PFSK-1 (cell line): ENCODE results near the gene WWC2.

Experiments used
- FOXP2 ChIP-seq: optimal IDR thresholded peaks from 2 replicates; pipeline ENCODE3; 2011; ENCODE audit warnings: borderline replicate concordance, control low read depth, inconsistent platforms; ENCODE audit not compliant: insufficient read depth; ENCODE audit errors: extremely low read length, extremely low read depth
- POLR2AphosphoS5 ChIP-seq: IDR thresholded peaks from 2 replicates; pipeline ENCODE4 v1.6.1; 2012; ENCODE audit warnings: low read depth, mild to moderate bottlenecking, control low read depth, low read length, moderate library complexity
- SIN3A ChIP-seq: IDR thresholded peaks from 2 replicates; pipeline ENCODE4 v1.6.1; 2012; ENCODE audit warnings: mild to moderate bottlenecking, low read length, moderate library complexity, borderline replicate concordance; ENCODE audit not compliant: insufficient read depth
- TAF1 ChIP-seq: IDR thresholded peaks from 2 replicates; pipeline ENCODE4 v1.6.1; 2012; ENCODE audit warnings: low read length, control low read depth, borderline replicate concordance; ENCODE audit not compliant: insufficient read depth
- TF ChIP-seq, protein P1 (sequence below), 2 experiments: IDR thresholded peaks; 2 replicates each; pipeline versions ENCODE4 v1.6.1 to v1.8.0; 2011 to 2012; ENCODE audit warnings: low read depth in 2 of 2, low read length in 2 of 2, control low read depth in 1 of 2, inconsistent platforms in 1 of 2, mild to moderate bottlenecking in 1 of 2, moderate library complexity in 1 of 2; ENCODE audit not compliant: insufficient read depth in 1 of 2

The WWC2 gene

DNA sequence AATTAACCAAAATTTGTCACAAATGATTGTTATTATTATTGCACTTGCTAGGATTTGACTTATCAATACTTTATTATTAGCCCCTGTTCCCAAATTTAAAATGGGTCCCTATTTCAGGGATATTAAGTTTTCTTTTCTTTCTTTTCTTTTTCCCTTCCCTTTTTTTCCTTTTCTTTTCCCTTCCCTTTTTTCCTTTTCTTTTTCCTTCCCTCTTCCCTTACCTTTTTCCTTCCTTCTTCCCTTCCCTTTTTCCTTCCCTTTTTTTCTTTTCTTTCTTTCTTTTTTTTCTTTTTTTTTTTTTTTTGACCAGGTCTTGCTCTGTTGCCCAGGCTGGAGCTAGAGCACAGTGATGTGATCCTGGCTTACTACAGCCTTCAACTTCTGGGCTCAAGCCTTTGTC lies 33.8 kb downstream of the WWC2 start:
- TF ChIP-seq, protein P1, sequence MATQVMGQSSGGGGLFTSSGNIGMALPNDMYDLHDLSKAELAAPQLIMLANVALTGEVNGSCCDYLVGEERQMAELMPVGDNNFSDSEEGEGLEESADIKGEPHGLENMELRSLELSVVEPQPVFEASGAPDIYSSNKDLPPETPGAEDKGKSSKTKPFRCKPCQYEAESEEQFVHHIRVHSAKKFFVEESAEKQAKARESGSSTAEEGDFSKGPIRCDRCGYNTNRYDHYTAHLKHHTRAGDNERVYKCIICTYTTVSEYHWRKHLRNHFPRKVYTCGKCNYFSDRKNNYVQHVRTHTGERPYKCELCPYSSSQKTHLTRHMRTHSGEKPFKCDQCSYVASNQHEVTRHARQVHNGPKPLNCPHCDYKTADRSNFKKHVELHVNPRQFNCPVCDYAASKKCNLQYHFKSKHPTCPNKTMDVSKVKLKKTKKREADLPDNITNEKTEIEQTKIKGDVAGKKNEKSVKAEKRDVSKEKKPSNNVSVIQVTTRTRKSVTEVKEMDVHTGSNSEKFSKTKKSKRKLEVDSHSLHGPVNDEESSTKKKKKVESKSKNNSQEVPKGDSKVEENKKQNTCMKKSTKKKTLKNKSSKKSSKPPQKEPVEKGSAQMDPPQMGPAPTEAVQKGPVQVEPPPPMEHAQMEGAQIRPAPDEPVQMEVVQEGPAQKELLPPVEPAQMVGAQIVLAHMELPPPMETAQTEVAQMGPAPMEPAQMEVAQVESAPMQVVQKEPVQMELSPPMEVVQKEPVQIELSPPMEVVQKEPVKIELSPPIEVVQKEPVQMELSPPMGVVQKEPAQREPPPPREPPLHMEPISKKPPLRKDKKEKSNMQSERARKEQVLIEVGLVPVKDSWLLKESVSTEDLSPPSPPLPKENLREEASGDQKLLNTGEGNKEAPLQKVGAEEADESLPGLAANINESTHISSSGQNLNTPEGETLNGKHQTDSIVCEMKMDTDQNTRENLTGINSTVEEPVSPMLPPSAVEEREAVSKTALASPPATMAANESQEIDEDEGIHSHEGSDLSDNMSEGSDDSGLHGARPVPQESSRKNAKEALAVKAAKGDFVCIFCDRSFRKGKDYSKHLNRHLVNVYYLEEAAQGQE (IDR thresholded peaks at IDR 0.05; ENCODE audit: insufficient read depth in 1 of 2, low read depth in 2 of 2, low read length in 2 of 2), result no peak
- TF ChIP-seq TAF1, result no peak
- no peak for TF ChIP-seq SIN3A
- no peak for TF ChIP-seq POLR2AphosphoS5
- TF ChIP-seq FOXP2, result no peak

DNA sequence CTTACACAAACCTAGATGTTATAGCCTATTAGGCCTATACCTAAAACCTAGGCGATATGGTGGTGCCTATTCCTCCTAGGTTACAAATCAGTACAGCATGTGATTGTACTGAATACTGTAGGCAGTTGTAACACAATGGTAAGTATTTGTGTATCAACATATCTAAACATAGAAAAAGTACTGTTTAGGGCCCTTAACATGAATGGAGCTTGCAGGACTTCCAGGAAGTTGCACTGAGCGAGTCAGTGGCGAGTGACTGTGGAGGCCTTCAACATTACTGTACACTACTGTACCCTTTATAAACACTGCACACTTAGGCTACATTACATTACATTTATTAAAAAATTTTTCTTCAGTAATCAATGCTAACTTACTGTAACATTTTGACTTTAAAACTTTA lies 37.8 kb downstream of the WWC2 start:
- TF ChIP-seq, protein P1 (IDR thresholded peaks at IDR 0.05; ENCODE audit: insufficient read depth in 1 of 2, low read depth in 2 of 2, low read length in 2 of 2), result no peak
- TF ChIP-seq POLR2AphosphoS5 (no peak), SIN3A (no peak), FOXP2 (no peak), TAF1 (no peak)

DNA sequence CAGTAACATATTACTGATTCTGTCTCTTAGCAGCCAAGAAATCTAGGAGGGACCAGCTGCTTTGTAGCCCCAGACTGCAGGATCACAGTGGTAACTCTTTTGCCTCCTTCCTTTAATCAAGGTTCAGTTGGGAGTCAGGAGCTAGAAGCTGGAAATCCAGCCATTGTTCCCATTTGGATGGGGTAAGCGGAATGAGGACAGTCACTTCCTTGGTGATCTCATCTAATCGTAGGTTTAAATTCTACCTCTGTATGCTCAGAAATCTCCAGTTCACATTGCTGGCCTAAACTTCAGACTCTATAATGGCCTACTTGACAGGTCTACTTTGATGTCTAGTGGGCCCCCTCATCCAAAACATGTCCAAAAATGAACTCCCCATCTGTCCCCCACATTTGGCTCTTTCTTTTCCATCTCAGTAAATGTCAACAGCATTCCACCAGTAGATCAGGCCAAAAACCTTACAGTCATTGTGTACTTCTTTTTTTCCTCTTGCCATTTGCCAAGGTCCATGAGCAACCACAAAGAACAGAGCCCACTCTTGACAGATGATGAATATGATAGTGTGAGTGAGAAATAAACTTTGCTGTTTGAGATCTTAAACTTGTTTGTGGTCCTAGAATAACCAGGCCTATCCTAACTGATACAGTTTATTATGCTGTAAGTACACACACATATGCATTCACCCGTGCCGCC lies 40.1 kb downstream of the WWC2 start:
- TF ChIP-seq, protein P1 (IDR thresholded peaks at IDR 0.05; ENCODE audit: insufficient read depth in 1 of 2, low read depth in 2 of 2, low read length in 2 of 2), result no peak
- TF ChIP-seq FOXP2 (no peak), POLR2AphosphoS5 (no peak), TAF1 (no peak), SIN3A (no peak)

DNA sequence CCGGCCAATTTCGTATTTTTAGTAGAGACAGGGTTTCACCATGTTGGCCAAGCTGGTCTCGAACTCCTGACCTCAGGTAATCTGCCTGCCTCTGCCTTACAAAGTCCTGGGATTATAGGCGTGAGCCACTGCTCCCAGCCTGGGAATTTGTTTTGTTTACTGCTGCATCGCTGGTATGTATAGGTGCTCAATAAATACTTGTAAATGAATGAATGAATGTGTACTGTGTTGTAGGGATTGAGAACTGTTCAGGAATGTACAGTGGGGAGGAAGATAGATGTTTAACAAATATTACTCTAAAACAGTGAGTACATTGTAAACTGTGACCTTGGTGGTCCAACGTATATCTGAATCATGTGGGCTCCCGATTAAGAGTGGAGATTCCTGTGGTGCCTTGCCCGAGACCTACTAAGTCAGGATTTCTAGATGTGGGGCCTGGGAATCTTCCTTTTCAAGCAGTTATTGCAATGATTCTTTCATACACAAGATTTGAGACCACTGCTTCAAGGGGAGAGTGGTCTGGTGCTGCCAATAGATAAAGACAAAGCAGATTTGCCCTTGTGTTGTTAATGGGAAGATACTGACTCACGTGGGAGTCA lies 41.0 kb downstream of the WWC2 start:
- TF ChIP-seq SIN3A, result no peak
- TF ChIP-seq, protein P1 (IDR thresholded peaks at IDR 0.05; ENCODE audit: insufficient read depth in 1 of 2, low read depth in 2 of 2, low read length in 2 of 2), result no peak
